ENCODE data around the gene NAP1L4.

Gene NAP1L4

GRCh38 chr11:2904153-2905052 lies 87.7 kb downstream of the NAP1L4 start:
- DNase-seq (ENCODE audit: low read depth), result no peak

GRCh38 chr11:2903672-2904011 lies 88.5 kb downstream of the NAP1L4 start:
- DNase-seq (ENCODE audit: low read depth), result no peak

GRCh38 chr11:2902784-2903671 lies 89.1 kb downstream of the NAP1L4 start:
- no peak for DNase-seq (ENCODE audit: low read depth)

GRCh38 chr11:2901854-2902783 lies 90.0 kb downstream of the NAP1L4 start:
- peak; percentile 69 for DNase-seq (ENCODE audit: low read depth)

DNA sequence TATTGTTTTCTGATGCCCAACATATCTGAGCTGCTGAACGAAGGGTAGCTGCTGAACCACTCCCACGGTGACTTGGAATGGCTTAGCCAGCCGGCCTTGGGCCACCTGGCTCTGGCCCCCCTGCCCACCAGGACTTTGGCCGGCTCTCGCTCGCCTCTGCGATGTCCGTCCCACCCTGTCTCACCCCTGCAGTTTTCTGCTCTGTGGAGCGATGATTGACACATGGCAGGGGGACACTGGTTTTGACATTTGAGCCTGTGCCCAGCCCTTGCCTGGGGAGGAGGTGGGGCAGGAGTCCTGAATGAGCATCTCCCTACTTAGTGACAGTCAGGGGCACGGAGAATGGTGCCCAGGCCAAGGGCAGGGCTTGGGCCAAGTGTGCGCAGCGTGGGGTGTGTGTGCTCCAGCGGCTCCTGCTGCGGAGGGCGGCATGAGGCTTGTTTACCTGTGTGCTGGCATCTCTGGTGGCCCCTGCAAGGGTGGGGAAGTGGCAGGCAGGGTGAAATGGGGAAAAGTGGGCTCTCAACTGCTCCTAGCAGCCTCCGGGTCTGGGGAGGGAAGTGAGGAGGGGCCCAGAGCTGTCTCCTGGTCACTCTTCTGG lies 90.8 kb downstream of the NAP1L4 start:
- no peak for DNase-seq (ENCODE audit: low read depth)

GRCh38 chr11:2899080-2899783 lies 92.9 kb downstream of the NAP1L4 start:
- DNase-seq (ENCODE audit: low read depth), result no peak

DNA sequence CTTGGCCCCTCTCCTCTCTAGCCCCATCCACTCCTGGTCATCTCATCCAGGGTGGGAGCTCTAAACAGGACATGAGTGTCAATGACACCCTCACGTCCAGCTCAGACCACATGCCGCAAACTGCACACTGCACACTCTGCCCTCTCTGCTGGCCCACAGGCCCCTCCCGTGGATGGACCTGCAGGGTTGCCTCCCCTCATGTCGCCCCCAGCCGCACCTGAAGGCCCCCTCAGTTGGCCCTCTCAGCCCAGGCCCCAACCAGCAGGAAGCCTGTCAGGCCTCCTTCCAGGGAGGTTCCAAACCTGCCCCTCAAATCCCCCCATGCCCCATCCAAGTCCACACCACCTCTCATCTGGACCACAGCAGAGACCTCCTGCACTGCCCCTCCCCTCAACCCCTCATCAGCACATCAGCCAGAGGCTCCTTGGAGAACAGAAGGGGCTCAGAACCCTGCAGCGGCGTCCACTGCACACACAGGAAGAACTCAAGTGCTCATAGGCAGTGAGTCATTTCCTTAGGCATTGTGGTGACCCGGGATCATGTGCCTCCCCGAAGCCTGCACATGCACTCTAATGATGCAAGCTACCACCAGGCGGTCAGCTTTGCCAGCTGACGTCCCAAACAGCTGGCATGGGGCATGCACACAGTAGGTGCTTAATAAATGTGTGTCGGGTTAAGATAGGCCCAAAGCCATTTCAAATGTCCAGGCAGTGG lies 93.6 kb downstream of the NAP1L4 start:
- peak; percentile 77 for DNase-seq (ENCODE audit: low read depth)

GRCh38 chr11:2897048-2897447 lies 95.1 kb downstream of the NAP1L4 start:
- DNase-seq (ENCODE audit: low read depth), result no peak

DNA sequence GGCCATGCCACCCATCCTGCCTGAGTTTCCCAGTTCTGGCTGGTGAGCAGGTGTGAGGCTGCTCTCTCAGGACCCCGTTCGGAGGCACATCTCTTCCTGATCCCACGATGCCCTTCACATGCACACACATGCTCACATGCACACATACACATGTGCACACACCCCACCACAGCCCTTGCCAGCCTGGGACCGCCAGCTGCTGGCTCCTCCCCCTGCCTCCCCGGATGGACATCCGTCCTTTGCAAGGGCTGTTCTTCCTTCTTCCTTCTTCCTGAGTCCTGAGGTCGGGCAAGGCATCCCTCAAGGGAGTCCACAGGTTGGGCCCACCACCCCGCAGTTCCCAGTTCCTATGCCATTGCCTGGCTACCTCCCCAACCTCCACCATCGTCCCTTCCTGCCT lies 96.1 kb downstream of the NAP1L4 start:
- no peak for DNase-seq (ENCODE audit: low read depth)

Data from HS-27A (cell line).